IPS DF 4.7 (cell line): Measurements from ENCODE around the gene TBC1D23.
"Not testable (repeated sequence)": the region's sequence is repeated elsewhere in the genome, so short reads cannot be mapped to it uniquely, and the experiment has no call there.

Experiments used
- DNase-seq: peaks from one replicate; pipeline ENCODE4 v3.0.0-alpha.2; 2013; ENCODE audit warnings: low spot score; ENCODE audit errors: extremely low read depth

Gene TBC1D23

DNA sequence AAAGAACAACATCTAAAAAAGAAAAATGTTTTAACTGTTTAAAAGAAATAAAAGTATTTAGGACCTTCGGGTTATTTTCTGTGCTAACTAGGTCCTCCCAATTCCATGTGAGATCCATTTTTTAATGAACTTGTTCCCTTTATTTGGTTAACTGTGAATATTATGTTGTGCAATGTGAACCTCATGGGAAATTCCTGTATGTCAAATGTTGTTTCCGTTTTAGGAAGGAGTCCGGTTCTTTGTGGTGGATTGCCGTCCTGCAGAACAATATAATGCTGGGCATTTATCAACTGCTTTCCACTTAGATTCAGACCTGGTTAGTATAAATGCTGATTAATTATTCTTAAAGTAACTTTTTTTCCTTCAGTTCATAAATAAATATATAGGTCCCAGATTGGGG, 38.2 kb downstream of the TBC1D23 start:
- DNase-seq = no peak

DNA sequence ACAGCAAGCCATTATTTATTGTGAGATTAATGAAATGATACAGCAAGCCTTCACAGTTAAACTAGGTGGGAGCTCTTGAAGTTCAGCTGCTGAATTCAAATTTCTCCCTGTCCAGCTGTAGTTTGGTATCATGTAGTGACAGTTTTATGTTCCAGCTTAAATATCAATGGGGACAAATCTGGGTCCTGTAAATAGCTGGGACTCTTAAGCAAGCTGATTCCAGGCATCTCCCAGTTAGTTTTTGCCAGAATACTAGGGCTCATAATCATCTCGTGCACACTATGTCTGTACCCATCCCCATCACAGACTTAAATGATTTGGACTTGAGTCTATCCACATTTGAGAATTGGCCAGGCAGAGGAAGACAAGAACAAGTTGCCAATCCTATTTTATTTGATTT, 45.9 kb downstream of the TBC1D23 start:
- DNase-seq = no peak

DNA sequence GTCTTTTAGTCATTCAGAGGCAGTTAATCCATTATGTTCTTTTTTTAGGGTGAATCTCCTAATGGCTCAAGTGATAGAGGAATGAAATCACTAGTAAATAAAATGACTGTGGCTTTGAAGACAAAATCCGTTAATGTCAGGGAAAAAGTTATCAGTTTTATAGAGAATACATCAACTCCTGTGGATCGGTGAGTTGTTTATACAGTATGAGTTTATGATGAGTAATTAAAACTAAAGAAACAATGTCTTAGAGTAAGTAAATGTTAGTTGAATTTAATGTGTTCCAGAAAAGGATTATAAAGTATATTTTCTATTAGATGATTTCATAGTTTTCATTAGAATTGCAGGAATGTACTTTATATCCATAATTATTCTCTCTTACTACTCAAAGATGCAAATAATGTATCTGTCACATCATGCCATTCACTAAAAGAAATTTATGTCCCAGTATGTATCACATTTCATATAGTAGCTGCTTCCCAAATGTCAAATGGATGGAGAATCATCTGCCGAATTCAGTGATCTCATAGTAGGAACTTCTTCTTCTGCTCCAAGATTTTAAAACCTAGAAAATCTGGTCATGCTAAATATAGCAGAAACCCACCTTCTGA, 49.7 kb downstream of the TBC1D23 start:
- DNase-seq = no peak

DNA sequence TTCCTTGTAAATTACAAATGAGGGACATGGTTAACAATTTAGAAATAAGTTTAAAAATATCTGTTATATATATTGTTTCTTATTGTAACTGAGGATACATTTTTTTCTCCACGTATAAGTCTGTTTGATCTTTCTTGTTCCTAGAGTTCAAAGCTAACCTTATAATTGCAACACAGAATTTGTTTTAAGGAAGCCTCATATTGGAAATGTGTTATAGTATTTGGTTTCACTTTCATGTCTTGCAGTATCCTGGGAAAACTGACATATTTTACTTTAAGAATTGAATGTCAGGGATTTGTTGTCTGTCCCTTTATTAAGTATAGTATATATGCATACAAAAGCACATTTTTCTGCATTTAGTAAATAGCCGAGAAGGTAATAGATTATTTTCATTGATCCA, 50.2 kb downstream of the TBC1D23 start:
- DNase-seq = no peak

DNA sequence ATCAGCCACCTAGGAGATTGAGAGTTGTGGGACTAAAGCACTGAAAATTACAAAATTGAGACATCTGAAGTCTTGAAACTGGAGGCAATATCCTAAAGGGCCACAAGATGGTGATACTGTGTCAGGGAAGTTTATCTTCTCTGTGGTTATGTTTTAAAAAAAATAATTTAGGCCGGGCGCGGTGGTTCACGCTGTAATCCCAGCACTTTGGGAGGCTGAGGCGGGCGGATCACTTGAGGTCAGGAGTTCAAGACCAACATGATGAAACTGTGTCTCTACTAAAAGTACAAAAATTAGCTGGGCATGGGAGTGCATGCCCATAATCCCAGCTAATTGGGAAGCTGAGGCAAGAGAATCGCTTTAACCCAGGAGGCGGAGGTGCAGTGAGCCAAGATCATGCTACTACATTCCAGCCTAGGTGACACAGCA, 55.9 kb downstream of the TBC1D23 start:
- peak; percentile 14 for DNase-seq

DNA sequence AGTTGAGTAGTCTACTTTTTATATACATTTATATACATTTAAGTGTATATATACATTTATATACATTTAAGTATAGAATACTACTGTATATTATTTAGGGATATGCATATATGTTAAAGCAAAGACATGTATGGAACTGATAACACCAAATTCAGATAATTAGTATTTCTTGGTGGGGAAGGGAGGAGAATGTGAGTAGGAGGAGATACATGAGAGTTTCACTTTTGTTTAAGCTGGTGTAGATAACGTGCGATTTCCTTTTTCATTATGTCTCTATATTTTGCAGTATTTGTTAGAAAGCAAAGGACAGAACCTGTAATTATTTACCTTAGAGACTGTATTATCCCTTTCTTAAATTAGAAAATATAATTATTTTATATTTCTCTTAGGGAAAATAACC, 57.1 kb downstream of the TBC1D23 start:
- DNase-seq = no peak

DNA sequence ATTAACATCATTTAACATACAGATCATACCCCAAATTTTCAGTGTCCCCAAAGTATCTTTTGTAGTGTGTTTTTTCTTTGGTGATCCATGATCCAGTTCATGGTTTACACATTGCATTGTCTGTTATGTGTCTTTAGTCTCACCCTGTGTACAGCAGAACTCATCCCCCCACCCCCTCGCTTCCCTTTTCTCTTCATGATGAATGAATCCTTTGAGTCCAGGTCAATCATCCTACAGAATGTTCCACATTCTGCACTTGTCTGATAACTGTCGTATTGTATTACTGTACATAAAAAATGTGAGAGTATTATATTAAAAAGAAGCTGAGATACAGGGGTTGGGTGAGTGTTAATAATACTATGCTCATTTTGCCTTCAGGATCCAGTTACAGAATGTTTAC, 59.2 kb downstream of the TBC1D23 start:
- DNase-seq = no peak

DNA sequence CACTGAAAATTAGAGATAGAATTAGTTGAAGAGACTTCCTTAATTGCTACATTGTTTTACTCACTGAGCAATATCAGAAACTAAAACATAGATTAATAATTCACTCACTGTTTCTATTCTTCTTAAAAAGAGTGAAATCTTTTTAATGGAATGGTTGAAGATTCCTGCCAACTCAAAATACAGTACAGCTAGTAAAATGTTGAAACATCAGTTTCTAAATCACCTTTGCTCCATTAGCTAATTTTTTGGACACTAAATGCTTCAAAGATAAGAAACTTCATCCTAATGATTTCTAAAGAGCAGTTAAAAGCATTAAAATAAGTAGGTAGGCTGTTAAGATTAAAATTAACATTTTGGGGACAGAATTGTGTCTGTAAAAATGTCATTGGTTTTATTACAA, 63.3 kb downstream of the TBC1D23 start:
- no peak for DNase-seq

DNA sequence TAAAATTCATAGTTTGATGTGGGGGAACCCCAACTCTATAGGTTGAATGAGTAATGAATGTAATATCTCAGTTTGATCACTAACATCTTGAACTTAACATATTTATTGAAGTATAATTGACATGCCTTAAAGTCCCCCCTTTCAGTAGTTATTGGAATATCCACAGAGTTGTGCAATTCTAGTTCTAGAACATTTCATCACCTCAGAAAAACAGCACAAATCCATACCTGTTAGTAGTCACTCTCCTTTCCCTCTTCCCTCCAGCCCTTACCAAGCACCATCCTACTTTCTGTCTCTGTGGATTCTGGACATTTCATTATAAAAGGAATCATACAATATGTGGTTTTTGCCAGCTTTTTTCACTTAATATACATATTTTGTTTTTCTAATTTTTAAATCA, 65.0 kb downstream of the TBC1D23 start:
- DNase-seq = no peak

DNA sequence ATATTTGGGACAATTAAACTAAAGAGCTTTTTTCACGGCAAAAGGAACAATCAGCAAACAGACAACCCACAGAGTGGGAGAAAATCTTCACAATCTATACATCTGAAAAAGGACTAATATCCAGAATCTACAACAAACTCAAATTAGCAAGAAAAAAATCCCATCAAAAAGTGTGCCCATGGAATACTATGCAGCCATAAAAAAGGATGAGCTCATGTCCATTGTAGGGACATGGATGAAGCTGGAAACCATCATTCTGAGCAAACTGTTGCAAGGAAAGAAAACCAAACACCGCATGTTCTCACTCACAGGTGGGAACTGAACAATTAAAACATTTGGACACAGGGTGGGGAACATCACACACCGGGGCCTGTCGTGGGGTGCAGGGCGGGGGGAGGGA, 66.6 kb downstream of the TBC1D23 start:
- not testable (repeated sequence) for DNase-seq

DNA sequence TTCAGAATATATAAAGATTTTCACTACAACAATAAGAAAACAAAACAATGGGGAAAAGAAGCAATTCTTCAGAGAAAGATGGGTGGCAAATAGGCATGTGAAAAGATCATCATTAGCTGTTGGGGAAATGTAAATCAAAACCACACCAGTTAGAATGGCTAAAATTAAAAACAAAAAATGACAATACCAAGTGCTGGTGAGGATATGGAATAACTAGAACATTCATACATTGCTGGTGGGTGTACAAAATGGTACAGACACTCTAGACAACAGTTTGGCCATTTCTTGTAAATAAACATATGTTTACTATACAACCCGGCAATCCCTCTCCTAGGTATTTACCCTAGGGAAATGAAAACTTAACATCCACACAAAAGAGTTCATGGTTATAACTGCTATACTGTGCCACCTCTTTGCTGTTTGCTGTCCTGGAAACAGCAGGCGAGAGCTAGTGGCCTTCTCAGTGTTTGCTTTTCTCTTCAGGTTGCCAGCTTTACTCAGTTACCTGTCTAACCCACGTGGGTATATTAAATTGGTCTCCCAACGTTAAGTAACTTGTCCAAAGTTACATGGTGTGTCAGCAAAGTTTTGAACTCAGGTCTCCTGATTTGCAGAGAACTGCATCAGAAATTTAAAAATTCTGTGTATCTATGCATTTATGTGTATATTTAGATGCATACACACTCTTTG, 69.2 kb downstream of the TBC1D23 start:
- no peak for DNase-seq

DNA sequence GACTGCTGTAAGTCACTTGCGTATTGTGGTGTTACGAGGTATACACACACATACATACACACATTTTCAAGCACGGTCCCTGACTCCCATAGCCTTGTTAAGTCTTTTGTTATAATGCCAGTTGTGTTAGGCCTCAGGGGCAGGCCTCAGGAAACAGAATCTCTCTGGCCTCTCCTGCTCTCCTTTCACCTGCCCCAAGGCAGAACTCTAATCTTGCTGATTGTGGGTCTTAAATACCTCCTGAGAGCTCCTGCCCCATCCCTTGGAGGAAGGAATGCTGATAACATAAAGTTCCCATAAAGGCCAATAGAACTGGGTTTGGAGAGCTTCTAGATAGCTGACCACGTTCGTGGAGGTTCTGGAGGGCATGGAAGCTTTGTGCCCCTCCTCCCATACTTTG, 69.9 kb downstream of the TBC1D23 start:
- no peak for DNase-seq

DNA sequence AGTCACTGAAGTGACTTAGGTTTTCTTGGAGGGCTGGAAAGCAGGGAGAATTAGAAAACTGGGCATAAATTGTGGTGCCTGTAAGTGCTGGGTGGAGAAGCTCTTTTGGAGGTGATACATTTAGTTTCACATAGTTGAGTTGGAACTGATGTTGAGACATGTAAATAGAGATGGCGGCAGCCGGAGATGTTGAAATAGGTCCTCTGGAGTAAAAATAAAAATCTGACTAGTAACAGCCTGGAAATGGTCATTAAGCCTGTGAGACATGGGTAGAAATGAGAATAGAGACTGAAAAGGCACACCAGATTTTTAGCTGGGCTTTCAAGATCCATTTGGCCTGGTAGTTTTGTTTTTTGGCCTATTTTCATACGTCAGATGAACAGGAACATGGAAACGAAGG, 70.9 kb downstream of the TBC1D23 start:
- no peak for DNase-seq

DNA sequence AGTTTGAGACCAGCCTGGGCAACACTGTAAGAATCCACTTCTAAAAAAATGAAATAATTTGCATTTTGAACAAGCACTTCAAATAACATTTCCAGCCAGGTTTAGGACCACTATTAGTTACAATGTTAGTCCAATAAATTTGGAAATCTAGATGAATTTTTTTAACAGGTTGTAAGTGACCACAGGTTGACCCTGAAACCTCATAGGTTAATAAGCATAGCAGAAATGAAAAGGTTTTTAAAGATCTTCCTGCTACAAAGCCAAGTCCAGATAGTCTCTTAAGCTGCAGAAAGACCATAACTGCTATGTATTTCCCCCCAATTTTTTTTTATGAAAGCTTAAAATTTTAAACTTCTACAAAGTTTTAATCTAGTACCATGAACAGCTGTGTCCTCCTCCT, 72.3 kb downstream of the TBC1D23 start:
- DNase-seq = no peak

DNA sequence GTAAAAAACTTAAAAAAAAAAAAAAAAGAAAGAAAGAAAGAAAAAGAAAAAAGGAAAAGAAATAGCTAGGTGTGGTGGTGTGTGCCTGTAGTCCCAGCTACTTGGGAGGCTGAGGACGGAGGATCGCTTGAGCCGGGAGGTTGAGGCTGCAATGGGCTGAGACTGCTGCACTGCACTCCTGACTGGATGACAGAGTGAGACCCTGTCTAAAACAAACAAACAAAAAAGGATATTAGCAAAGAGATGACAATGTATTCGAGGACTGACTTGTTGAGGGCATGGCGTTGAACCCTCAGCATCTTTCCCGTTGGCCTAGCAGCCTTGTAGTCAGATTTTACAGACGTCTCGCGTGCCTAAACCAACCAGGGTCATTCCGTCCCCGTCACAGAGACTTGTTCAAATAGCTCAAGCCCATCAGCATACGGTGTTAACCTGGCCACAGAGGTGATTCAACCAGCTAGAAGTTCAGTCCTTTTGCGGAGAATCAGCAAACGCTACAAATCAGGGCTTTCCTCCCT, 73.2 kb downstream of the TBC1D23 start:
- DNase-seq = peak; percentile 16

DNA sequence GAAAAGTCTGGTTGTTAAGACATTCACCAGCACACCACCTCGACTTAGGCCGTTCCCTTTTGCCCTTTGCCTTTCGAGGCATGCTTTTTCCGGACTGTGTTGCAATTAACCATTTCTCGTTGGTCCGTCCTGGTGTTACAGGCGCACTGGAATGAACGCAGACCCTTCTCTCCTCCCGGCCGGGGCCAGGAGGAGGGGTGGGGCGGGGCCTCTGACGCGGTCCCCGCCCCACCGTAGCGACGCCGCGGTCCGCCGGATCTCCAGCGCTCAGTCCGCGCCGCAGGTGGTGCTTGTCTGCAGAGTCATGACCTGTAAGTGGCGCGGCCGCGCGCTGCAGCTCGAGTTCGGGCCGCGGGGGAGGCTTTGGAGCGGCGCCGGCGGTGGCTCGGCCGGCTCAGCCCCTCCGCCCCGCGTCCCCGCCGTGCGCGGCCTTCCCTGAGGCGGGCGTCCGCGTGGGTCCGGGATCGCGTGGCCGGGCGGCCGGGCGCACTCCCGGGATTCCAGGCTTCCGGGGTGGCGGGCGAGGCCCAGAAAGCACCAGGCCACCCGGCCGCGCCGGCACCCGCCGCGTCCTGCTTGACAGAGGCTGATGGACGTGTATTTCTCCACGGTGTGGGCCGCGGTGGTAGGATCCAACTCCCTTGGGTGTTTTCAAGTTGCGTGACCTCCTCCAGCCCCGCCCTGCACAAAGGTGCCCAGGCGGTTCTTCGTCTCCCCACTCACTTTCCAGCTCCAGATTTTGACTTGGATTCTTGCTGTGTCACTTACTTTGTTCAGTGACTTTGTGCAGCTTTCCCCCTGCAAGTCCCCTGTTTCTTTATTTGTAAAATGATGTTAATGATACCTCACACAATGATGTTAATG, 73.9 kb downstream of the TBC1D23 start, which contains the start of gene NIT2:
TSS of gene NIT2 (plus strand) at position 270 of the 864 bp plus-strand sequence. CDS start at position 305, 35 bp downstream.
- DNase-seq = peak; percentile 44

DNA sequence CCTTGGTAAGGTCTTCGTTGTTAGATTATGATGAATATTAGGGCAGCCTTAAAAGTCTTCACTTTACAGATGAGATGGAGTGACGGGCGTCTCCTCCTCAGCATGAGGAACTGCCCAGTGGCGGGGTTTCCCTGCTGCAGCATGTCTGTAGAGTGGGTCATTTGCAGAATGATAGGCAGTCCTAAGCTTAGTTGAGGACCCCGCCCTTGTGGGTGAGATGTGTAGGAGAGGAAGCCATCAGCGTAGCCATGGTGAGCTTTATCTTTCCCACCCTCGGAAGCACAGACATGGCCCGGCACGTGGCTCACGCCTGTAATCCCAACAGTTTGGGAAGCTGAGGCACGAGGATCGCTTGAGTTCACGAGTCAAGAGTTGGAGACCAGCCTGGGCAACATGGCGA, 74.6 kb downstream of the TBC1D23 start:
- DNase-seq = no peak

DNA sequence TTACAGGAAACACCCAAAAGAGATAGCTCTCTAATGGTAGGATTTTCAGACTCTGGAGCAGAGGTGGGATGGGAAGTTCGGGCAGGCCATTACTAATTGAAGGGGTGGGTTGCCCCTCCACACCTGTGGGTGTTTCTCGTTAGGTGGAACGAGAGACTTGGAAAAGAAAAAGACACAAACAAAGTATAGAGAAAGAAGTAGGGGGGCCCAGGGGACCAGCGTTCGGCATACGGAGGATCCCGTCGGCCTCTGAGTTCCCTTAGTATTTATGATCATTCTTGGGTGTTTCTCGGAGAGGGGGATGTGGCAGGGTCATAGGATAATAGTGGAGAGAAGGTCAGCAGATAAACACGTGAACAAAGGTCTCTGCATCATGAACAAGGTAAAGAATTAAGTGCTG, 75.4 kb downstream of the TBC1D23 start:
- DNase-seq = not testable (repeated sequence)

DNA sequence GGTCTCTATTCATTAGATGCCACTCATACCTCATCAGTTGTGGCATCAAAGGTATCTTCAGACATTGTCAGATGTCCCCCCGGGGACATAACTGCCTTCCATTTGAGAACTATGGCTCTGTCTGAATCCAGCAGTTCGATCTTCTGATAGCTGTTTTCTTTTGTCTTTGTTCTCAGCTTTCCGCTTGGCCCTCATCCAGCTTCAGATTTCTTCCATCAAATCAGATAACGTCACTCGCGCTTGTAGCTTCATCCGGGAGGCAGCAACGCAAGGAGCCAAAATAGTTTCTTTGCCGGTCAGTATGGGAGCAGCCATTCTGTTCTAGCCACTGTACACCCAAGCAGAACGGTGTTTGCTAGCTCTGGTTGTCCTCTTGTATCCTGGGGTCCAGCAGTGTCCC, 78.1 kb downstream of the TBC1D23 start:
- DNase-seq = no peak

DNA sequence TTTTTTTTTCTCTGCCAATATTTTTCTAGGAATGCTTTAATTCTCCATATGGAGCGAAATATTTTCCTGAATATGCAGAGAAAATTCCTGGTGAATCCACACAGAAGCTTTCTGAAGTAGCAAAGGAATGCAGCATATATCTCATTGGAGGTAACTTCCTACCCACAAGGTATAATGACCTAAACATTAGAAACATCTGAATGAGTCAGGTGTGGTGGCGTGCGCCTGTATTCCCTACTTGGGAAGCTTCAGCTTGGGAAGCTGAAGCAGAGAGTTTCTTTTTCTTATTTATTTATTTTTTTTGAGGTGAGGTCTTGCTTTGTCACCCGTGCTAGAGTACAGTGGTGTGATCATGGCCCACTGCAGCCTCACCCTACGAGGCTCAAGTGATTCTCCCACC, 79.0 kb downstream of the TBC1D23 start:
- no peak for DNase-seq

DNA sequence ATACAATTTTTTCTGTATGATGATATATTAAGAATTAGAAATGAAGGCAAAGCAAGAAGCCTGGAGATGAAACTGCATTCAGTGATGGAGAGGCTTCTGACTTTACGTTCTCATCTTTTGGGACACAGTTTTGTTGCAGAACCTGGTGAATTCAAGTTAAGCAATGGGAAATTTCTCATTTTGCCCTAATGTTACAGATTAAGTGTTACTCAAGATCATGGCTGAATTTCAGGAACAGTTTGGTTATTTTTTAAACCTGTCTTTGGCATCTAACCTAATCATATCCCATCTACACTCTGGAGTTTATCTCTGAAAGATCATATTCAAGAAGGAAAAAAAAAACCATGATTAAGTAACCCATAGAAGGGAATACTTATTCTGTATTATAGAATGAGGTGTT, 79.7 kb downstream of the TBC1D23 start:
- DNase-seq = no peak

DNA sequence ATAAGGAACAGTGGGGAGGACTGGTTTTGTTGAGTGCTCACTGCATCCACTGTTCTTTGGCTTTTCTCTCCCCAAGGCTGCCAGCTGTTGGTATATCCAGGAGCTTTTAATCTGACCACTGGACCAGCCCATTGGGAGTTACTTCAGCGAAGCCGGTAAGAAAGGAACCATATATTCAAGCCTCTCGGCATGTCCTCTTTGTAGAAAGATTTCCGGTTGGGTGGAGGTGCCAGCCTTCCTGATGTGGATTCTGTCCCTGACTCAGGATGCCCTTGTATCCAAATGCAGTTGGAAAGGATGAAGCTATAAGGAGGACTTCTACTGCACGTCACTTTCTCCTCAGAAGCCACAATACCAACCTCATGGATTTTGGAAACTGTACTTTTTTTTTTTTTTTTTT, 87.9 kb downstream of the TBC1D23 start:
- no peak for DNase-seq
